Aorta (tissue), 5 donors: ENCODE results near the gene NEU3. TPM values are rescaled to one million over a fixed set of nuclear protein-coding genes. Genes with fewer than 3 reads are reported as not detected.

Experiments
- ATAC-seq: fragments of 200-7000 bp; cut with Tn5 transposase; one replicate; pipeline ENCODE4 v1.9.1; 2022; ENCODE audit warnings: moderate library complexity; ENCODE audit not compliant: low FRiP score
- DNase-seq, 2 donors: peaks; one replicate each; pipeline ENCODE4 v3.0.0-alpha.2; 2020
- H3K27ac ChIP-seq, 2 donors: one replicate each; pipeline ENCODE4 v1.5.1; 2013; ENCODE audit warnings: low read length in 2 of 2, mild to moderate bottlenecking in 2 of 2, moderate library complexity in 2 of 2, control low read depth in 1 of 2, inconsistent platforms in 1 of 2, low read depth in 1 of 2
- H3K27me3 ChIP-seq, 2 donors: one replicate each; pipeline ENCODE4 v1.6.1; 2013; ENCODE audit warnings: control low read depth in 1 of 2, low read length in 1 of 2, mild to moderate bottlenecking in 1 of 2, moderate library complexity in 1 of 2; ENCODE audit not compliant: insufficient read depth in 2 of 2, control insufficient read depth in 1 of 2
- H3K36me3 ChIP-seq, 2 donors: one replicate each; pipeline ENCODE4 v1.6.1; 2013; ENCODE audit warnings: control low read depth in 1 of 2, low read length in 1 of 2, mild to moderate bottlenecking in 1 of 2; ENCODE audit not compliant: insufficient read depth in 2 of 2, control insufficient read depth in 1 of 2
- H3K4me1 ChIP-seq, 2 donors: one replicate each; pipeline ENCODE4 v1.6.1; 2013; ENCODE audit warnings: low read length in 2 of 2, control low read depth in 1 of 2, mild to moderate bottlenecking in 1 of 2, moderate library complexity in 1 of 2; ENCODE audit not compliant: insufficient read depth in 2 of 2, control insufficient read depth in 1 of 2
- H3K4me3 ChIP-seq, 2 donors: one replicate each; pipeline ENCODE4 v1.5.1; 2013; ENCODE audit warnings: low read length in 2 of 2, control low read depth in 1 of 2, mild to moderate bottlenecking in 1 of 2
- H3K9me3 ChIP-seq: one replicate; pipeline ENCODE4 v1.6.1; 2013; ENCODE audit warnings: mild to moderate bottlenecking, low read length; ENCODE audit not compliant: control insufficient read depth
- WGBS, 2 donors: extraction: QIAGEN DNeasy Blood & Tissue Kit; methylation state at CpG; one replicate each; pipeline ENCODE4 v1.1.7; 2013; 5-methylcytosine and 5-hydroxymethylcytosine counted together
- intact Hi-C, 2 donors: fragments of 100-400 bp; cut with DNase I; formaldehyde crosslinking; loops; one replicate each; pipeline versions ENCODE4 v1.14.2 to v1.15.0; 2022
- polyA plus RNA-seq, 2 donors: library from polyadenylated mRNA; stranded (reverse); fragments of 200-250 nt; gene quantifications; one replicate each; pipeline ENCODE4 v1.2.3, GENCODE V29; 2013
- total RNA-seq, 2 donors: library from RNA; stranded (reverse); fragmentation: NEBNext Ultra II Directional; extraction: Animal tissue kit (Norgen Biotek cat#: 25700); gene quantifications; one replicate each; pipeline ENCODE4 v1.2.1, GENCODE V29; 2021
- donor health status: healthy with polysubstance abuse.
- donor health status: Bipolar disorder and iron deficiency.
- donor health status: DM: no; HTN: no; CAD: no.
- donor health status: DM: no; HTN: no; CAD: no.
- donor health status: DM: yes; HTN: yes; CAD: no.

Gene NEU3
- total and polyA plus RNA-seq, 4 donors: 1.4 to 13.7 (median 6.8) TPM

DNA sequence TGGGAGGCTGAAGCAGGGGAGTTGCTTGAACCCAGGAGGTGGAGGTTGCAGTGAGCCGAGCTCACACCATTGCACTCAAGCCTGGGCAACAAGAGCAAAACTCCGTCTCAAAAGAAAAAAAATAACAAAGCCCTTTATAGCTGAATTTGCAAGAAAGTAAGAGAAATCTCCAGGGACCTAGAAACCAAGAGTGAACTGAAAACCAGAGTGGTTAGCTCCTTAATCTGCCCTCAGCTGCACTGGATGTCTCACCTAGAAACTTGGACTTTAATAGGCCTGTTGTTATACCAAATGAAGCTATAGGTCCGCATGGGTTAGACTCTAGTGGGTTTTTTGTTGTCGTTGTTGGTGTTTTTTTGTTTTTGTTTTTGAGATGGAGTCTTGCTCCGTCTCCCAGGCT, 4.1 kb downstream of the NEU3 start:
- WGBS, 2 donors: 85 to 93% methylated on average over 5 of the region's 5 CpGs
- ATAC-seq: no peak

GRCh38 chr11:75000975-75001354, 12.2 kb downstream of the NEU3 start:
- intact Hi-C loops: no loop called here
- H3K9me3 ChIP-seq: no peaks in the 10 kb centered on the region
- H3K27ac ChIP-seq: no peak overlapping the region
- no peaks in the 10 kb centered on the region for H3K27me3 ChIP-seq
- H3K4me1 ChIP-seq: no peaks in the 10 kb centered on the region
- WGBS, 2 donors: 75 to 86% methylated on average over 3 of the region's 3 CpGs
- H3K4me3 ChIP-seq: no peak overlapping the region
- no peak for ATAC-seq
- DNase-seq: no peak
- H3K36me3 ChIP-seq: peaks cover 0 to 1% of the 10 kb centered on the region in 2 donors

More for the DNA sequence above, 4.1 kb downstream of the NEU3 start:
- DNase-seq: no peak
- no peak overlapping the region for H3K27ac ChIP-seq
- intact Hi-C loops: no loop called here
- no peak overlapping the region for H3K4me3 ChIP-seq
- no peaks in the 10 kb centered on the region for H3K27me3 ChIP-seq
- peaks cover 0 to 3% of the 10 kb centered on the region in 2 donors for H3K4me1 ChIP-seq
- H3K36me3 ChIP-seq: peaks cover 0 to 1% of the 10 kb centered on the region in 2 donors
- no peaks in the 10 kb centered on the region for H3K9me3 ChIP-seq

- no peaks in the 10 kb centered on the region for H3K9me3 ChIP-seq
- H3K27ac ChIP-seq: no peak overlapping the region
- no peak overlapping the region for H3K4me3 ChIP-seq
- H3K36me3 ChIP-seq: peaks cover 0 to 3% of the 10 kb centered on the region in 2 donors
- no peak for DNase-seq
- no peak for ATAC-seq
- 95 to 97% methylated on average over 3 of the region's 3 CpGs for WGBS, 2 donors
- H3K27me3 ChIP-seq: no peaks in the 10 kb centered on the region
- intact Hi-C loops: no loop called here
- no peaks in the 10 kb centered on the region for H3K4me1 ChIP-seq
Measured at GRCh38 chr11:75001686-75002085, 13.0 kb downstream of the NEU3 start.

DNA sequence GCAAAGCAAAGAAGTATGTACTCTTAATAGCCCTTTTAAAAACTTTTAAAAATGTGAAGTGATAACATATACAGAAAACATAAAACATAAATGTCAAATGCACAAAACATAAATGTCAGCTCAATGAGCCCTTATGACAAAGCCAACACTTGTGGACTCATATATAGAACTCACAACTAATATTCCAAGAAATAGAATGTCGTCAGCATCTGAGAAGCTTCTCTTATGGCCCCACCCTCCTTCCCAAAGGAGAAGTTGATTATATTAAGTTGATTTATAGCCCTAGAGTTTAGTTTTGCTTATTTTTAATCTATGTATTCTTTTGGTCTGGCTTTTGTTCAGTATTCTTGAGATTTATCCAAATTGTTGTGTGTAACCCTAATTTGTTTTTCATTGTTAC, 13.8 kb downstream of the NEU3 start:
- Histone ChIP-seq H3K4me3 (no peak overlapping the region), H3K36me3 (peaks cover 0 to 5% of the 10 kb centered on the region in 2 donors), H3K4me1 (no peaks in the 10 kb centered on the region), H3K9me3 (no peaks in the 10 kb centered on the region), H3K27me3 (no peaks in the 10 kb centered on the region), H3K27ac (no peak overlapping the region)
- WGBS, 2 donors: 97% methylated on average over 1 of the region's 1 CpG
- ATAC-seq (no peak), DNase-seq (no peak)
- intact Hi-C loops: no loop called here

DNA sequence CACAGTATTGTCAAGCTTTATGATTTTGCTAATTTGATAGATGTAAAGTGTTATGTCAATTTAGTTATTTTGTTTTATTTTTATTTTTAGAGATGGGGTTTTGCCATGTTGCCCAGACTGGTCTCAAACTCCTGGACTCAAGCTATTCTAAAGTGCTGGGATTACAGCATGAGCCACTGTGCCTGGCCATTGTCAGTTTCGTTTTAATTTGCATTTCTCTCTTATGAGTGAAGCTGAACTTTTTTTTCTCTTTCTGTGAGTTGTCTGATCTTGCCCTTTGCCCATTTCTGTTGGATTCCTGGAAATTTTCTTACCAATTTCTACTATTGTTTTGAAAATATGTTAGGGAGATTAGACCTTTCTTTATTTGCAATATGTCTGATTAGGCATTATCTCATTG, 15.5 kb downstream of the NEU3 start:
- Histone ChIP-seq H3K9me3 (no peaks in the 10 kb centered on the region), H3K4me1 (no peaks in the 10 kb centered on the region), H3K36me3 (peaks cover 0 to 5% of the 10 kb centered on the region in 2 donors), H3K27me3 (no peaks in the 10 kb centered on the region), H3K4me3 (no peak overlapping the region), H3K27ac (no peak overlapping the region)
- no peak for ATAC-seq
- 86 to 88% methylated on average over 1 of the region's 1 CpG for WGBS, 2 donors
- intact Hi-C loops: no loop called here
- DNase-seq: no peak

GRCh38 chr11:75011357-75011756, 22.6 kb downstream of the NEU3 start:
- WGBS, 2 donors: 79 to 83% methylated on average over 2 of the region's 2 CpGs
- Histone ChIP-seq H3K9me3 (no peaks in the 10 kb centered on the region), H3K27me3 (no peaks in the 10 kb centered on the region), H3K27ac (no peak overlapping the region), H3K36me3 (peaks cover 0 to 9% of the 10 kb centered on the region in 2 donors), H3K4me1 (no peaks in the 10 kb centered on the region), H3K4me3 (no peak overlapping the region)
- DNase-seq (no peak), ATAC-seq (no peak)
- intact Hi-C loops: no loop called here

- 91 to 92% methylated on average over 6 of the region's 6 CpGs for WGBS, 2 donors
- ATAC-seq (no peak), DNase-seq (no peak)
- H3K4me3 ChIP-seq: no peak overlapping the region
- no peak overlapping the region for H3K27ac ChIP-seq
- H3K4me1 ChIP-seq: no peaks in the 10 kb centered on the region
- H3K9me3 ChIP-seq: no peaks in the 10 kb centered on the region
- peaks cover 0 to 6% of the 10 kb centered on the region in 2 donors for H3K36me3 ChIP-seq
- no peaks in the 10 kb centered on the region for H3K27me3 ChIP-seq
- intact Hi-C loops: no loop called here
Measured at GRCh38 chr11:75011872-75012271, 23.1 kb downstream of the NEU3 start.

- no peak for ATAC-seq
- no peak overlapping the region for H3K27ac ChIP-seq
Measured at GRCh38 chr11:75013051-75013450, 24.3 kb downstream of the NEU3 start.

DNA sequence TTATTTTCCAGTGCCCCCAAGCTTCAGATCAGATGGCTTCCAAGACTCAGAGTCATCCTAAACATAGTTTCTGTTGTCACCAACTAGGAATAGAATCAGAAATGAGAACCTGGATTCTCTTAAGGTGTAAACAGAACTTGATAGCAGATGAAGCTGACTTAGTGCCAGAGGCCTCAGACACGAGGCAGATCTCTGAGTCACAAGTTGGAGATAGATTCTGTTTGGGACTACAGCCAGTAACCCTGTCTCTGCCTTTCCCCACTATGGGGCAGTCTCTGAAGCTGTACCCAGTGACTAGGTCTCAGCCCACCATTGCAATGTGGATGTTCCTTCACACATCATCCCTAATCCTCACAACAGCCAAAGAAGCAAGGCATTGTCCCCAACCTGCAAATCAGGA, 25.4 kb downstream of the NEU3 start:
- DNase-seq: no peak
- intact Hi-C loops: no loop called here
- Histone ChIP-seq H3K4me1 (no peaks in the 10 kb centered on the region), H3K9me3 (no peaks in the 10 kb centered on the region), H3K27me3 (no peaks in the 10 kb centered on the region), H3K27ac (no peak overlapping the region), H3K36me3 (peaks cover 0 to 4% of the 10 kb centered on the region in 2 donors), H3K4me3 (no peak overlapping the region)
- ATAC-seq: no peak
- WGBS, 2 donors: 5 to 7% methylated on average over 1 of the region's 1 CpG

More at GRCh38 chr11:75013051-75013450, 24.3 kb downstream of the NEU3 start:
- Histone ChIP-seq H3K27me3 (no peaks in the 10 kb centered on the region), H3K4me1 (no peaks in the 10 kb centered on the region), H3K4me3 (no peak overlapping the region), H3K9me3 (no peaks in the 10 kb centered on the region), H3K36me3 (peaks cover 0 to 4% of the 10 kb centered on the region in 2 donors)
- intact Hi-C loops: no loop called here
- DNase-seq: no peak
